WI38 (cell line): ENCODE data around the gene NCKAP5L.

Experiments
- H3K4me3 ChIP-seq: 2 replicates; pipeline ENCODE4 v1.5.1; 2011; ENCODE audit warnings: low read depth, mild to moderate bottlenecking, control low read depth, low read length
- CTCF ChIP-seq: IDR thresholded peaks from 2 replicates; pipeline ENCODE4 v1.5.1; 2012; ENCODE audit warnings: low read depth, mild to moderate bottlenecking, control low read depth, low read length

Gene NCKAP5L

GRCh38 chr12:49809381-49809905 lies 18.8 kb downstream of the NCKAP5L start:
- no peak overlapping the region for H3K4me3 ChIP-seq
- TF ChIP-seq CTCF = no peak

- TF ChIP-seq CTCF = no peak
- no peak overlapping the region for H3K4me3 ChIP-seq
Observed at GRCh38 chr12:49808686-49809380, 19.4 kb downstream of the NCKAP5L start.

- TF ChIP-seq CTCF = no peak
- H3K4me3 ChIP-seq = no peak overlapping the region
Observed at GRCh38 chr12:49807991-49808580, 20.1 kb downstream of the NCKAP5L start.

- no peak for TF ChIP-seq CTCF
Observed at GRCh38 chr12:49806877-49807276, 21.3 kb downstream of the NCKAP5L start.

GRCh38 chr12:49806321-49806813 lies 21.8 kb downstream of the NCKAP5L start:
- no peak for TF ChIP-seq CTCF
- no peak overlapping the region for H3K4me3 ChIP-seq

More at GRCh38 chr12:49806877-49807276, 21.3 kb downstream of the NCKAP5L start:
- H3K4me3 ChIP-seq = no peak overlapping the region

GRCh38 chr12:49805409-49805808 lies 22.8 kb downstream of the NCKAP5L start:
- no peak for TF ChIP-seq CTCF
- H3K4me3 ChIP-seq = no peak overlapping the region

- no peak overlapping the region for H3K4me3 ChIP-seq
- TF ChIP-seq CTCF = no peak
Observed at GRCh38 chr12:49804821-49805220, 23.4 kb downstream of the NCKAP5L start.
